ENCODE measurements around the gene ATP2A1. TPM values are rescaled to one million over a fixed set of nuclear protein-coding genes. Genes with fewer than 3 reads are reported as not detected.

Gene ATP2A1
- total RNA-seq, 1 donor from 2014 or later: 1.9 TPM

DNA sequence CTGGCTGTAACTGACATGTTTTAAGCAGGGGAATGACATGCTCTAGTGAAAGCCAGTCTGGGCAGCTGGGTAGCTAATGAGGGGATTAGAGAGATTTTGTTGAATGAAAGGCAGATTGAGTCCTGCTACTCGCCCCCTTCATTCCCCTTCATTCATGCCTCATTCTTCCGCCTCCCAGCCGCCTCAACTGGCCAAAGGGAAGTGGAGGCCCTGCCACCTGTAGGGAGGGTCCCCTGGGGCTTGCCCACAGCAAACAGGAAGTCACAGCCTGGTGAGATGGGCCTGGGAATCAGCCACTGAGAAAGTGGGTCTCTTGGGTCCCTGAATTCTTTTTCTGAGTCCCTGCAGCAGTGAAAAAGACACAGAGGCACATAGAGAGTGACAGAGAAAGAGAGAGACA is 52.4 kb downstream of the ATP2A1 start:
- Mint-ChIP-seq H3K27me3 (ENCODE audit: unreplicated experiment) (peaks cover under 1% of the 10 kb centered on the region), H3K36me3 (ENCODE audit: low read depth, unreplicated experiment) (no peaks in the 10 kb centered on the region)

DNA sequence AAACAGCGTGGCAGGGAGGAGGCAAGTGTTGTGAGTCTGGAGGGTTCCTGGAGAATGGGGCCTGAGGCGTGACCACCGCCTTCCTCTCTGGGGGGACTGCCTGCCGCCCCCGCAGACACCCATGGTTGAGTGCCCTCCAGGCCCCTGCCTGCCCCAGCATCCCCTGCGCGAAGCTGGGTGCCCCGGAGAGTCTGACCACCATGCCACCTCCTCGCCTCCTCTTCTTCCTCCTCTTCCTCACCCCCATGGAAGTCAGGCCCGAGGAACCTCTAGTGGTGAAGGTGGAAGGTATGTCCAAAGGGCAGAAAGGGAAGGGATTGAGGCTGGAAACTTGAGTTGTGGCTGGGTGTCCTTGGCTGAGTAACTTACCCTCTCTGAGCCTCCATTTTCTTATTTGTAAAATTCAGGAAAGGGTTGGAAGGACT is 53.5 kb downstream of the ATP2A1 start, which contains the start of gene CD19:
Gene CD19 (plus strand): TSS at position 171 of the 425 bp plus-strand sequence. CDS start 30 bp downstream, at position 201.
- Mint-ChIP-seq H3K9me3 (ENCODE audit: unreplicated experiment) (no peaks in the 10 kb centered on the region), H3K4me3 (ENCODE audit: unreplicated experiment) (no peak within 1 kb of the TSS), H3K4me1 (ENCODE audit: unreplicated experiment) (no peaks in the 10 kb centered on the region), H3K36me3 (ENCODE audit: low read depth, unreplicated experiment) (no peaks in the 10 kb centered on the region), H3K27ac (ENCODE audit: unreplicated experiment) (no peak within 1 kb of the TSS), H3K27me3 (ENCODE audit: unreplicated experiment) (peaks cover 2% of the 10 kb centered on the region)
- no peak for DNase-seq (ENCODE audit: low spot score)
- TF ChIP-seq, protein P1, sequence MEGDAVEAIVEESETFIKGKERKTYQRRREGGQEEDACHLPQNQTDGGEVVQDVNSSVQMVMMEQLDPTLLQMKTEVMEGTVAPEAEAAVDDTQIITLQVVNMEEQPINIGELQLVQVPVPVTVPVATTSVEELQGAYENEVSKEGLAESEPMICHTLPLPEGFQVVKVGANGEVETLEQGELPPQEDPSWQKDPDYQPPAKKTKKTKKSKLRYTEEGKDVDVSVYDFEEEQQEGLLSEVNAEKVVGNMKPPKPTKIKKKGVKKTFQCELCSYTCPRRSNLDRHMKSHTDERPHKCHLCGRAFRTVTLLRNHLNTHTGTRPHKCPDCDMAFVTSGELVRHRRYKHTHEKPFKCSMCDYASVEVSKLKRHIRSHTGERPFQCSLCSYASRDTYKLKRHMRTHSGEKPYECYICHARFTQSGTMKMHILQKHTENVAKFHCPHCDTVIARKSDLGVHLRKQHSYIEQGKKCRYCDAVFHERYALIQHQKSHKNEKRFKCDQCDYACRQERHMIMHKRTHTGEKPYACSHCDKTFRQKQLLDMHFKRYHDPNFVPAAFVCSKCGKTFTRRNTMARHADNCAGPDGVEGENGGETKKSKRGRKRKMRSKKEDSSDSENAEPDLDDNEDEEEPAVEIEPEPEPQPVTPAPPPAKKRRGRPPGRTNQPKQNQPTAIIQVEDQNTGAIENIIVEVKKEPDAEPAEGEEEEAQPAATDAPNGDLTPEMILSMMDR (IDR thresholded peaks at IDR 0.05; ENCODE audit: unreplicated experiment): no peak

More for the DNA sequence above, 52.4 kb downstream of the ATP2A1 start:
- TF ChIP-seq, protein P1 (IDR thresholded peaks at IDR 0.05; ENCODE audit: unreplicated experiment): no peak
- DNase-seq (ENCODE audit: low spot score): no peak
- peaks cover 5% of the 10 kb centered on the region for H3K4me1 Mint-ChIP-seq (ENCODE audit: unreplicated experiment)
- no peak overlapping the region for H3K27ac Mint-ChIP-seq (ENCODE audit: unreplicated experiment)
- no peak overlapping the region for H3K4me3 Mint-ChIP-seq (ENCODE audit: unreplicated experiment)
- no peaks in the 10 kb centered on the region for H3K9me3 Mint-ChIP-seq (ENCODE audit: unreplicated experiment)

DNA sequence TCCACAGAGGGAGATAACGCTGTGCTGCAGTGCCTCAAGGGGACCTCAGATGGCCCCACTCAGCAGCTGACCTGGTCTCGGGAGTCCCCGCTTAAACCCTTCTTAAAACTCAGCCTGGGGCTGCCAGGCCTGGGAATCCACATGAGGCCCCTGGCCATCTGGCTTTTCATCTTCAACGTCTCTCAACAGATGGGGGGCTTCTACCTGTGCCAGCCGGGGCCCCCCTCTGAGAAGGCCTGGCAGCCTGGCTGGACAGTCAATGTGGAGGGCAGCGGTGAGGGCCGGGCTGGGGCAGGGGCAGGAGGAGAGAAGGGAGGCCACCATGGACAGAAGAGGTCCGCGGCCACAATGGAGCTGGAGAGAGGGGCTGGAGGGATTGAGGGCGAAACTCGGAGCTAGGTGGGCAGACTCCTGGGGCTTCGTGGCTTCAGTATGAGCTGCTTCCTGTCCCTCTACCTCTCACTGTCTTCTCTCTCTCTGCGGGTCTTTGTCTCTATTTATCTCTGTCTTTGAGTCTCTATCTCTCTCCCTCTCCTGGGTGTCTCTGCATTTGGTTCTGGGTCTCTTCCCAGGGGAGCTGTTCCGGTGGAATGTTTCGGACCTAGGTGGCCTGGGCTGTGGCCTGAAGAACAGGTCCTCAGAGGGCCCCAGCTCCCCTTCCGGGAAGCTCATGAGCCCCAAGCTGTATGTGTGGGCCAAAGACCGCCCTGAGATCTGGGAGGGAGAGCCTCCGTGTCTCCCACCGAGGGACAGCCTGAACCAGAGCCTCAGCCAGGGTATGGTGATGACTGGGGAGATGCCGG is 54.3 kb downstream of the ATP2A1 start:
- Mint-ChIP-seq H3K4me1 (ENCODE audit: unreplicated experiment) (no peaks in the 10 kb centered on the region), H3K36me3 (ENCODE audit: low read depth, unreplicated experiment) (no peaks in the 10 kb centered on the region), H3K27me3 (ENCODE audit: unreplicated experiment) (peaks cover 2% of the 10 kb centered on the region), H3K9me3 (ENCODE audit: unreplicated experiment) (no peaks in the 10 kb centered on the region), H3K4me3 (ENCODE audit: unreplicated experiment) (no peak overlapping the region), H3K27ac (ENCODE audit: unreplicated experiment) (no peak overlapping the region)
- DNase-seq (ENCODE audit: low spot score): no peak
- TF ChIP-seq, protein P1 (IDR thresholded peaks at IDR 0.05; ENCODE audit: unreplicated experiment): no peak

DNA sequence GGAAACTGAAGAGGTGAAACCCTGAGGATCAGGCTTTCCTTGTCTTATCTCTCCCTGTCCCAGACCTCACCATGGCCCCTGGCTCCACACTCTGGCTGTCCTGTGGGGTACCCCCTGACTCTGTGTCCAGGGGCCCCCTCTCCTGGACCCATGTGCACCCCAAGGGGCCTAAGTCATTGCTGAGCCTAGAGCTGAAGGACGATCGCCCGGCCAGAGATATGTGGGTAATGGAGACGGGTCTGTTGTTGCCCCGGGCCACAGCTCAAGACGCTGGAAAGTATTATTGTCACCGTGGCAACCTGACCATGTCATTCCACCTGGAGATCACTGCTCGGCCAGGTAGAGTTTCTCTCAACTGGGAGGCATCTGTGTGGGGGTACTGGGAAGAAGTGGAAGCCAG is 54.9 kb downstream of the ATP2A1 start:
- TF ChIP-seq, protein P1 (IDR thresholded peaks at IDR 0.05; ENCODE audit: unreplicated experiment): no peak
- Mint-ChIP-seq H3K27ac (ENCODE audit: unreplicated experiment) (no peak overlapping the region), H3K4me1 (ENCODE audit: unreplicated experiment) (no peaks in the 10 kb centered on the region), H3K27me3 (ENCODE audit: unreplicated experiment) (peaks cover 4% of the 10 kb centered on the region), H3K4me3 (ENCODE audit: unreplicated experiment) (no peak overlapping the region), H3K9me3 (ENCODE audit: unreplicated experiment) (no peaks in the 10 kb centered on the region), H3K36me3 (ENCODE audit: low read depth, unreplicated experiment) (no peaks in the 10 kb centered on the region)
- DNase-seq (ENCODE audit: low spot score): no peak

DNA sequence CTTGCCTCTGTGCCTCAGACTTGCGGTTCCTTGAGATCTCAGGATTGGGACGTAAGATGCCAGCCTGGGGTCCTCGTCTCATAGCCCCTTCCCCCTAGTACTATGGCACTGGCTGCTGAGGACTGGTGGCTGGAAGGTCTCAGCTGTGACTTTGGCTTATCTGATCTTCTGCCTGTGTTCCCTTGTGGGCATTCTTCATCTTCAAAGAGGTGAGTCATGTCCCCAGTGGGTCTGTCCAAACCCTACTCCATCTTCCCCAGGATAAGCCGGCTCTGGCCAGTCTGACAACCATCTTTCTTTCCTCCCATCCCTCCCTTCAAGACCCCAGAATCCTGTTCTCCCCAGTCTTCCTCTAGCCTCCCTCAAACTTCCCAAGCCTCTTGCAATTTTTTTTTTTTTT is 57.1 kb downstream of the ATP2A1 start:
- Mint-ChIP-seq H3K4me3 (ENCODE audit: unreplicated experiment) (no peak overlapping the region), H3K27ac (ENCODE audit: unreplicated experiment) (no peak overlapping the region), H3K36me3 (ENCODE audit: low read depth, unreplicated experiment) (no peaks in the 10 kb centered on the region), H3K9me3 (ENCODE audit: unreplicated experiment) (no peaks in the 10 kb centered on the region), H3K4me1 (ENCODE audit: unreplicated experiment) (peaks cover 4% of the 10 kb centered on the region), H3K27me3 (ENCODE audit: unreplicated experiment) (peaks cover 4% of the 10 kb centered on the region)
- DNase-seq (ENCODE audit: low spot score): no peak
- TF ChIP-seq, protein P1 (IDR thresholded peaks at IDR 0.05; ENCODE audit: unreplicated experiment): no peak

Data from endothelial cell (in vitro differentiated cells).